Activated CD4-positive, alpha-beta T cell treated with anti-CD3 and anti-CD28 coated beads, Interleukin-2, amount 50 U/mL, for 24 hours (primary cell): ENCODE results near the gene AQP6.
"Not testable (repeated sequence)": the region's sequence is repeated elsewhere in the genome, so short reads cannot be mapped to it uniquely, and the experiment has no call there.

Experiments used
- DNase-seq, 2 donors: peaks; one replicate each; pipeline ENCODE4 v3.0.0-alpha.2; 2020; ENCODE audit warnings: low read depth in 1 of 2, low spot score in 1 of 2

Gene AQP6

DNA sequence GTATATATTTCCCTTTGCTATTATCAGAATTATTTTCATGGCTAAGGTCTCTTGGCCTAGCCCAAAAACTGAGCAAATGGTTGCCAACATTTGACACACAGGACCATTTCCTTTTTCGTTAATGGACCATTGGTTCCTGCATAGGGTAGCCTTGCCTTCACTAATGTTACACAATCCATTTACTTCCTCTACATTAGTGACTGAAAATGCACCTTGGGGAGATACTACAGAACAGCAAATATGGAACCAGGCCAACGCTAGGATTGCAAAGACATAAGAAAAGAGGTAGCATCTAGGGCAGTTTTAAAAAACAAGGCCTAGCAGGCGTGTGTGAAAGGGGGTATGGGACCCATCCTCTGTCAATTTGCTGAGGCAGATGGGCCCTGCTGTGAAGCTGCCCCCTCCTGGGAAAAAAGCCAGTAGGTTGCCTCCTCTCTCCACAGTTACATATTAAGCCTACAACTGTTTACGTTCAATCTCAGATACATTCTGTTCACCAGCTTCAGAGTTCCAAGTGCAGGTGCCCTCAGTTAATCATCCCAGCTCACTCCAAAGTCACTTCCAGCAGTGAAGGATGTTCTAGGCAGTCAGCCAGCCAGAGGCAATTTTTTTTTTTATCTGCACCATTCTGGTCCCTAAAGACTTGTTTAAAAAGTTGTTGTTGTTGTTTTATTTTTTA, 15.0 kb downstream of the AQP6 start:
- no peak for DNase-seq

DNA sequence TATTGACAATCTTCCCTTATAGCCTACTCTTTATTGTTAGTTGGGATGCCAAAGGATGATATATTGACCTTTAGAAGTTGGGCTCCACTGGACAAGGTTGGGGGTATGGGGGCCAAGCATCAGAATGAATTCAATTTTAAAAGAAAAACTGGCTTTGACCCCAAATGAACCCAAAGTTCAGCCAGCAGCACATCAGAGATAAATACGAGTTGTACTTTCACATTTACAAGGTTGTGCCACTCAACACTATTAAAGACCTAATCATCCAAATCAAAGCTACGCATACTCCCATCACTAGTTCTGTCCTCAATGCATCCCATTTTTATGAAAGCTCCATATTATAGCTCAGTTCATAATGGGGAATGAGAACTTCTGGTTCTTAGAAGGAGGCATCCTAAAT, 16.7 kb downstream of the AQP6 start:
- DNase-seq = not testable (repeated sequence)

DNA sequence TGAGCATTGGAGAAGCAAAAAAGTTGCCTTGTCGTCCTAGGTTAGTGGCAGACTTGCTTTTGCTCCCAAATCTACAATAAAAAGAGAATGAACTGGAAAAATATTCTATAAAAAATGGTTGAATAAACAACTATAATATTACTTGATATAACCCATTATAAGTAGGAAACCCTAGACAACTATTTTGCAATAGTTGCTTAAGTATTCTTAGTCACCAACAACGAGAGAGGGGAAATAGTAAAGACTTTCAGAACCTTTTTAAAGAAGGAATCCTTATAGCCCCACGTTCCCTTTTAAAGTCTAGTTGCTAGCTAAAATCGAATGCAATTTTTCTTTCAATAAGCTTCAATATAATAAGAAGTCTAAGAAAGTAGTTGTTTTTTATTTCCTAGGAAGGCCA, 17.5 kb downstream of the AQP6 start:
- no peak for DNase-seq

DNA sequence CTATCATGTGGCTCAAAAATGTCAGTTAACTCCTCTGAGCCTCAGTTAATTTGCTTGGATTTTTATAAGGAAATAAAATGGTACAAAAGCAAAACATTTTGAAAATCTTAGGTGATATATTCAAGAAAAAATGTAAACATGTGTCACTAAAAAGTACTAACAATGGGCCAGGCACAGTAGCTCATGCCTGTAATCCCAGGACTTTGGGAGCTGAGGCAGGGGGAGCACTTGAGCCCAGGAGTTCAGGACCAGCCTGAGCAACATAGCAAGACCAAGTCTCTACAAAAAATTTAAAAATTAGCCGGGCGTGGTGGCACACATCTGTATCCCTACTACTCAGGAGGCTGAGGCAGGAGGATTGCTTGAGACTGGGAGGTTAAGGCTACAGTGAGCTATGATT, 25.7 kb downstream of the AQP6 start:
- no peak for DNase-seq

DNA sequence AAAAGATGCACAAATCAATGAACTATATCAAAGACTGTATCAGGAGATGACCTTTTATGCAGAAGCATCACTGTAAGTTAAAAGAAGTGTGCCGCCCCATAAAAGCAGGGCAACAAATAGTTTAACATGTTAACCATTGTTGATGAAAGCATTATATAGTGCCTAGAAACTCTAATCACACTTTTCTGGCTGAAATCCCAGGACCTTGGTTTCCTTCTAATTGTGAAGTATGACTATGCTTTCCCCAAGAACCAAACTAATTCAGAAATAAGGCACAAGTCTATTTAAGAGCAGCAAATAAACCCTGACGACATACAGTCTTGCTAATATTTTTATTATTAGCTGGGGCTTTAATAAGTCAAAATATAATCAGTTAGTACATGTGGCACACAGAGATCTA, 30.8 kb downstream of the AQP6 start:
- no peak for DNase-seq

DNA sequence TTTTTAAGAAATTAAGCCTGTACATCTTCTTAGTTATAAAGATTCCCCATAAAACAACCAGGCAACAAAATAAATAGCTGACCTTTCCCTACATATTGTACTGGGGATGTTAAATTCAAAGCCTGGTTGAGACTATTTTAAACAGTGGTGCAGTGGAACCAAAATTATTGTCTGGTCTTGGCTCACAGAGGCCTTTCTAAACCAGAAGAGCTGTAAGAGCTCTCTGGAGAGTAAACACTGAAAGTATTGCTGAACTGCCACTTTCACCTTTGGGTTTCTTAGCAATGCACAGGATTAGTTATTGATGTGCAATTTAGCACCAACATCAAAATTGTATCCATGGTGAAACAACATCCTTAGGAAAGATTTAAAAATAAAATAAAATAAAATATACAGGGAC, 31.9 kb downstream of the AQP6 start:
- no peak for DNase-seq

DNA sequence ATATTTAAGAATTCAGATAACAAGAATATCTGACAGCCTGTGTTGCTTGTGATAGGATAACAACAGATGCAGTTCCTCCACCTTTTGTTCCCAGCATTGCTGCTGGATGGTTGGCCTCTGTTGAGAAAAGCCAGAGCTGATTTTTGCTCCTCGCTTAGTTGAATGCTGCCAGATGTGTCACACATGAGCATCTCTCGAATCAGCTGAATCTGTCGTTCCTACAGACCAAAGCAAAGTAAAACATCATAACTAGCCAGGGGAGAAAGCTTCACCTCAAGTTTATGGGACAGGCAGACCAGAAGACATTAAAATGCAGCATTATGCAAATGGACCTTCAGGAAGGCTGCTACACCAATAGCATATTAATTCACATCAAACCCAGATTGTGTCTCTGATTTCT, 32.4 kb downstream of the AQP6 start:
- no peak for DNase-seq

DNA sequence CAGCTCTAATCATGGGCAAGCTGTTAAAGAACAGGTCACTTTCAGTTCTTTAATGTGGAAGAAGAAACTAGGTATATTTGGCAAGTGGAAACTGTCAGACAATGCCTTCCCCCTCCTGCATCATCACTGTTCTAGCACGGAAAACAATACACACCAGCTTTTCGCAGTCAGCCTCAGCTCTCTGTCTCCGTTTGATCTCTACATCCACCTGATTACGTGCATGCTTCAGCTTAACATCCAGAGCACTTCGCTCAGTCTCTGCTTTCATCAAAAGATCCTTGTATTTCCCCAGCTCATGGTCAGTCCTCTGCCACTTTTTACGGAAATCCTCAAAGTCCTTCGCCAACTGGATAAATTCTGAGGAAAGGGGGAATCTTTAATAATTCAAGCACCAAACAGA, 33.5 kb downstream of the AQP6 start:
- no peak for DNase-seq

DNA sequence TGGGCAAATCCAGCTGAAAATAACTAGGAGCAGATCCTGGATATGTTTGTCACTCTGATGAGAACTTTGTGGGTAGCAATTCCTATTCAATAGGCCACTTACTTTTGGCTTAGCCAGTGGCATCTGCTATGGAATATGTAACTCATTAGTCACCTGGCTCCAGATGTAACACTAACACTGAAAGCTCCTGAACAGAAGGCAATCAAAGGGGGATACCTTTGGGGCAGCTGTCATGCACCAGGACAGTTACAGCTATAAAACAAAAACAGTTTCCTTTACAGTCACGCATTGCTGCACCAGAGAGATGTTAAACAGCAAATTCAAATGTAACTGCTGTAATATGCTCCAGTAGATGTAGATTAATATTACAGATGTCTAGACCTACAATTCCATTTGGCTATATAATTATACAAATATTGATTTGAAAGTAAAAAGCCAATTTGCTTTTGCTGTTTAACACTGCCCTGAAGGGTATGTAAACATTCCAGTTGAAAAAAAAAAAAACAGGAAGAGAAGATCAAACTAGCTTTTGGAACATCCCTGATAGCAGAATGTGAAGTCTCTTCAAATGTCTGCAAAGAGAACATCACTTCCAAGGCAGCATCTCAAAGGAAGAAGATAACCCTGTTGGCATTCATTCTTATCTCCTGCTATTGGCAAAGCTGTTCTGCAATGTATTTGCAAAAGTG, 34.2 kb downstream of the AQP6 start:
- DNase-seq = no peak

DNA sequence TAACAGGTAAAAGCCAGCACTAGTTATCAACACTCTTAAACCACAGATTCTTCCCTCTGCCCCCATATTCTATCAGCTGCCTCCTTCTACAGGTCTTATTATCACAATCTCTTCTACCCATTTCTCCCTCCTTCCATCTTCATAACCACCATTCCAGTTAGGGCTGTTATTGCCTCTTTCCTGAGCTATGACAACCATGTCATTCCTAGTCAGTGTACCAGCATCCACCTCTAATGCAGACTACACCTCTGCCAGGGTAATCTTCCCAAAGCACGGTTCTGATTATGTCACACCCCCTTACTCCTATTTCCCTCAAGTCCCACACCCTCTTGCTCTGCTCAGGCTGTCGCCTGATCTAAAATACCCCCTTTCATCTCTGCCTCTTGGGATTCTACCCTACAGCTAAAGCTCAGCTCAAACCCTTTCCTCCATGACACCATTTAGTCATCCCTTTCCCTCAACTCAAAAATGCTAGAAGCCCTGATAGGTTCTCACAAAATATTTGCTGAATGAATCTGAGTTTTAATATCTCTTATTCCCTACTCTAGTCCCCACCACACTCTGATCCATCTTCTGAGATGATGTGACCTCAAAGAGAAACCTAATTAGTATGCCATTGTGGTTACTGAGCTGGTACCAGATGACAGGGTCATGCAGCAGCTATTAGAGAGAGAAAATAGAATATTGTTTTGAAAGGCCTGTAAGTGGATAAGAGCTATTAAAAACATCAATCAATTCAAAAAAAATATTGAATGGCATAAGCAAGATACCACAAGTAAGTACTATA, 40.8 kb downstream of the AQP6 start:
- no peak for DNase-seq

DNA sequence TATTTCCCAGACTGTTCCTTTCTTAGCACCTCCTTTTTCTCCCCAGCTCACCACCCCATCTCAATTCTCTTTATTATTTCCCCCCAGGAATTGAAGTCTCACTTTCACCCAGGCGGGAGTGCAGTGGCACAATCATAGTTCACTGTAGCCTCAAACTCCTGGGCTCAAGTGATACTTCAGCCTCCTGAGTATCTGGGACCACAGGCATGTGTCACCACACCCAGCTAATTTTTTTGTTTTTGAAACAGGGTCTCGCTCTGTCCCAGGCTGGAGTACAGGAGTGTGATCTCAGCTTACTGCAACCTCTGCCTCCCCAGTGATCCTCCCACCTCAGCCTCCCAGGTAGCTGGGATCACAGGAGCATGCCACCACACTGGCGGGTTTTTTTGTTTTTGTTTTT, 41.6 kb downstream of the AQP6 start:
- DNase-seq = no peak

DNA sequence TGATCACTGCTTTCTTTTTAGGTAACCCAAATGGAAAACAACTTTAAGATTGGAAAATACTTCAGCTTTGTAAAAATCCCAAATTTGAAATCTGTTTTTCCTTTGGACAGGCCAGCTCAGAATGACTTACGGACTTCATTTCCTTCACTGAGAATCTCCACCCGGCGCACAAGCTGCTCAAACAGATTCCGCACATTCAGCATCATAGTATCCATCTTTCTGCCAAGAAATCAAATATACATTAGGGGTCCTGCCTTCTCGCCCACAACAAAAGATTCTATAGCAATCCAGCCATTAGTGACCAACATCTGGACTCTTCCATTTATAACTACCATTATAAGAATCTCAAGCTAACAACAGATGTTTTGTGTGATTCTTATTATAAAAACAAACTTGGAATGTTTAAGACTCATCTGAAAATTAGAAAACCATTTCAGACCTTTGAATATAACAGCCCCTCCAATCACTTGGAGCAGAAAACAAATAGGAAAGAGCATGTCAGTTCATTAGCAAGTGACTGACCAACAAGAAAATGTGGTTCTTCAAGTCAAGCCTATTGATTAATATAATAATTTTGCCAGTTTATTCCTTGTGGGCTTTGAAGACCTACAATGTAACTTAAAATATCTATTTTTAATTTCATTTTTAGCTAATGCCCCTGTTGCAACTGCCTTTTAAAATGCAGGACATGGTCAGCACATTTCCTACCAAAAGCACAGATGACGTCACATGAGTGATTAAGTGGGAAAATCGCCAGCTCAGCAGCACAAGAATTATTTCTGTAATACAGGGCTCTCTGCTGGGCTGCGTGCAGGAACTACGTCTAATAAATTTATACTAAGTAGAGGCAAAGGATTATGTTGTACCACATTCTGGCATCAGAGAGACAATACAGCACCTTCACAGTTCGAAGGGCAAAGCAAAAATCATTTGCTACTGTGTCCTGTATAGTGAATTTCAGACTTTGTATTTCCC, 44.0 kb downstream of the AQP6 start:
- no peak for DNase-seq

DNA sequence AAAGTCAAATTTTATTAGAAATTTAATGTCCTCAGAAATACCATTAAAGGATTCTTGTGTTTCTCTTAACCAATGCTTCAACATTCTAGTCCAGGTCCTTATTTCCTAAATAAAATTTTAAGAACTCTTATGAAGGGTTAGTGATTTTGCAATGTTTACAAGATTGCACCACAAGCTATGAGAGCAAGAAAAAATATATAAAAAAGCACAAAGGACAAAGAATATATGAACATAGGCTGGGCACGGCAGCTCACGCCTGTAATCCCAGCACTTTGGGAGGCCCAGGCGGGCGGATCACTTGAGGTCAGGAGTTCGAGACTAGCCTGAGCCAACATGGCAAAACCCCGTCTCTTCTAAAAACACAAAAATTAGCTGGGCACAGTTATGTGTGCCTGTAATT, 44.9 kb downstream of the AQP6 start:
- no peak for DNase-seq

DNA sequence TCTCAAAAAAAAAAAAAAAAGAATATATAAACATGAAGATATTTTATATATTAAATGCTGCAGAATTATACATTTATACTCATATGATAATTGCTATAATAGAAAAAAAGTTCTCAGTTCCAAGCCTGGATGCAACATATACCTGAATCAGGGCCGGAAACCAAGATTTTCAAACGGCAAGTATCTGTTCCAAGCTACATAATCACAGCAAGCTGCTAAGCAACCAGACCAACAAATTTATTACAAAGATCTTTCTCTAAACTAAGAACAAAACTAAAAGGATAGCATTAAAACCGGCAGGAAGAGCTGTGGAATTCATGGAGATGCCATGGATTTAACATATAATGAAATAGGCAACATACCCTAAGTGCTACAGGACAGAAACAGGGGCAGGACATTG, 45.4 kb downstream of the AQP6 start:
- DNase-seq = no peak

DNA sequence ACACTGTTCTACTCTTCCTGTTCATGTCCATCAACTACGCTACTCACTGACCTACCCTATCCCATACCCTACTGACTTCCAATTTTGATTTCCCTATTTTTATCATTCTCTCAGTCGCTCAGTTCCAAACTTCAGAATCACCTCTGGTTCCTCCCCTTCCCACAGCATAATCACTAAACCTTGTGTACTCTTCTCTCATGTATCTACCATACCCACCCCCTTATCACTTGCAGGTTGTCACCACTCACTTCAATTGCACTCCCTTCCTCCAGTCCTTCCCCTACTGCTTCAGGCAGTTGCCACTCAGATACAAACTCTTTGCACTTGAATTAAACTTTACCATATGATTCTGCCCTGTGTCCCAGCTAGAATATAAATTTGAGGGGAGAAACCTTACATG, 46.2 kb downstream of the AQP6 start:
- no peak for DNase-seq

DNA sequence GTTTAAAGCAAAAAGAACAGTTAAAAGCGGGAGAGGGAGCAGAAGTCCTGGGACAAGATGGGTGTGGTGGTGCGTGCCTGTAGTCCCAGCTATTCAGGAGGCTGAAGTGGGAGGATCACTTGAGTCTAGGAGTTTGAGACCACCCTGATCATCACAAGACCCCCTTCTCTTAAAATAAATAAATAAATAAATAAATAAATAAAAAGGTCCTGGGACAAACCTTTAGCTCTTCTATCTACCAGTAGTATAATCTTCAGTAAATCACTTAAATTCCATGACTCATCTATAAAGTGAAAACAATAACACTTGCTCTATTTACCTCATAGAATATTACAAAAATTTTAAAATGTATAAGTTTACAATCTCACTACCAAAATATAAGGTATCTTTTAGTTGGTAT, 46.8 kb downstream of the AQP6 start:
- DNase-seq = no peak

DNA sequence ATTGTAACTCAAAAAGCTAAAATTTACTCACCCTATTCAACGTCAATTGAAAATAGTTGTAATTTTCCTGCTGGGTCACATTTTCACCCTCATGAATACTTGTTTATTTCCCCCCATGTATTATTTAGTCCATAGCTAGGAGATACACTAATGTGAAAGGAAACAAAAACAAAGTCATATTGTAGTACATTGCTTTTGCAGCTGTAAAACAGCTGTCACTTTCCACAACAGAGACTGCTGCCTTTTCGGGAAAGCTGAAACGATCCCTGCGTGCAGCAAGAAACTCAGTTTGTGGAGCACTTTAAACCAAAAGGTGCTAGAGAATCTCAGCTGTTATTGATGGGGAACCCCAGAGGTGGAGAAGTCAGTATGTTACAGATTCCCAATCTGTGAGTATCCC, 48.3 kb downstream of the AQP6 start:
- no peak for DNase-seq

DNA sequence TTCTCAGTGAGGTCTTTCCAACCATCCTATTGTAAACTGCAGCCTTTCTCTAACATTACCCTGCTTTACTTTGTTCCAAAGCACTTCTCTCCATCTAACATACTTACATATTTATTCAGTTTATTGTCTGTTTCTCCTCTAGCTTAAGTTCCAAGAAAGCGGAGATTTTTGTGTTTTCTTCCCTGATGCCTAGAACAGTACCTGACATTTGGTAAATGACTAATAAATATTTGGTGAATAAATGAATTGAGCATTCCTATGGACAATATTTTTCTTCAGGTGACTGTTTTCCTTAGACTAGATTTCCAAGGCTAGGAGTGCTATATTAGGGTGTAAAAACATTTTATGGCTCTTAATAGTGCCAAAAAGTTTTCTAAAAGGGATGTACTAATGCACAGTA, 50.2 kb downstream of the AQP6 start:
- no peak for DNase-seq

DNA sequence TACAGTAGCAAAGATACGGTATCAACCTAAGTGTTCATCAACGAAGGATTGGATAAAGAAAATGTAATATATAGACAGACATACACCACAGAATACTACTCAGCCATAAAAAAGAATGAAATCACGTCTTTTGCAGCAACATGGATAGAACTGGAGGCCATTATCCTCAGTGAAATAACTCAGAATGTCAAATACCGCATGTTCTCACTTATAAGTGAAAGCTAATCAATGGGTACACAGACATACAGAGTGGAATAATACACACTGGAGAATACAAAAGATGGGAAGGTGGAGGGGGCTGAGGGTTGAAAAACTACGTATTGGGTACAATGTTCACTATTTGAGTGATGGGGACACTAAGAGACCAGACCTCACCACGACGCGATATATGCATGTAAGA, 51.5 kb downstream of the AQP6 start:
- no peak for DNase-seq

DNA sequence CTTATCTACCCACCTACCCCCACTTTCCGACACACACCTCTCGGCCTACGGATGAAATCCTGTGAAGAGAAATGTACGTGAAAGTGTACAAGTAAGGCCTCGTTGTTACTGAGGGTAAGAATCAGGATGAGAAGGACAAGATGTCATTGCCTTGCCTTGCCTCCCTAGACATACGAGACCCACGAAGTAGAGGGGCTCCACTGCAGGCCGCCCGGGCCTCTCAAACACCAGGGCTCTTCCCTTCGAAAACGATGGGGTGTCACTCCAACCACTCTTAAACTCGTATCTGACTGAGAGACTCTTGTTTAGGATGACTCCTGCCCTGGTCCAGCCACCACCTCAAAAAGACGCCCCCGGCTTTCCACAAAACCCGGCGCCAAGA, 52.0 kb downstream of the AQP6 start:
- no peak for DNase-seq
